Measurements from ENCODE around the gene CCDC50. TPM values are rescaled to one million over a fixed set of nuclear protein-coding genes. Genes with fewer than 3 reads are reported as not detected.

The CCDC50 gene
- total RNA-seq, 6 donors from 2014 or later, result 54.7 to 99.8 (median 72.5) TPM

GRCh38 chr3:191391861-191392808, 62.9 kb downstream of the CCDC50 start:
- TF ChIP-seq POLR2AphosphoS5 (IDR thresholded peaks at IDR 0.05) (no peak), EP300 (IDR thresholded peaks at IDR 0.05) (no peak), CTCF (IDR thresholded peaks at IDR 0.05) (no peak), POLR2A (IDR thresholded peaks at IDR 0.05) (no peak)
- Histone ChIP-seq H3K4me1 (peaks cover 0 to 6% (median 1%) of the 10 kb centered on the region in 4 donors), H3K27me3 (no peaks in the 10 kb centered on the region), H3K4me3 (no peak overlapping the region), H3K27ac (no peak overlapping the region), H3K36me3 (peaks cover 0 to 26% (median 4%) of the 10 kb centered on the region in 4 donors), H3K9me3 (no peaks in the 10 kb centered on the region)
- DNase-seq (no peak), ATAC-seq (ENCODE audit: low FRiP score in 2 of 2) (no peak)
- 88 to 93% methylated on average over 2 of the region's 2 CpGs for WGBS, 2 donors

- no peak for ATAC-seq (ENCODE audit: low FRiP score in 2 of 2)
These were observed 64.0 kb downstream of the CCDC50 start for GRCh38 chr3:191393146-191393545.

GRCh38 chr3:191397771-191398170, 68.6 kb downstream of the CCDC50 start:
- H3K9me3 ChIP-seq, result no peaks in the 10 kb centered on the region
- H3K27ac ChIP-seq, result no peak overlapping the region
- H3K4me1 ChIP-seq, result no peaks in the 10 kb centered on the region
- DNase-seq, result no peak
- ATAC-seq (ENCODE audit: low FRiP score in 2 of 2), result no peak
- 93 to 95% methylated on average over 3 of the region's 3 CpGs for WGBS, 2 donors
- H3K36me3 ChIP-seq, result peaks cover 0 to 6% (median 0%) of the 10 kb centered on the region in 4 donors
- H3K27me3 ChIP-seq, result no peaks in the 10 kb centered on the region
- no peak overlapping the region for H3K4me3 ChIP-seq
- TF ChIP-seq CTCF (IDR thresholded peaks at IDR 0.05) (no peak), POLR2A (IDR thresholded peaks at IDR 0.05) (no peak), POLR2AphosphoS5 (IDR thresholded peaks at IDR 0.05) (no peak), EP300 (IDR thresholded peaks at IDR 0.05) (no peak)

More at GRCh38 chr3:191393146-191393545, 64.0 kb downstream of the CCDC50 start:
- TF ChIP-seq CTCF (IDR thresholded peaks at IDR 0.05) (no peak), POLR2A (IDR thresholded peaks at IDR 0.05) (no peak), EP300 (IDR thresholded peaks at IDR 0.05) (no peak), POLR2AphosphoS5 (IDR thresholded peaks at IDR 0.05) (no peak)
- Histone ChIP-seq H3K36me3 (peaks cover 0 to 26% (median 4%) of the 10 kb centered on the region in 4 donors), H3K27ac (no peak overlapping the region), H3K4me3 (no peak overlapping the region), H3K9me3 (no peaks in the 10 kb centered on the region), H3K4me1 (peaks cover 0 to 3% (median 0%) of the 10 kb centered on the region in 4 donors), H3K27me3 (no peaks in the 10 kb centered on the region)
- DNase-seq, result no peak

GRCh38 chr3:191398607-191399006, 69.4 kb downstream of the CCDC50 start:
- Histone ChIP-seq H3K27ac (no peak overlapping the region), H3K4me1 (no peaks in the 10 kb centered on the region), H3K9me3 (no peaks in the 10 kb centered on the region), H3K27me3 (no peaks in the 10 kb centered on the region), H3K4me3 (no peak overlapping the region), H3K36me3 (peaks cover 0 to 6% (median 0%) of the 10 kb centered on the region in 4 donors)
- DNase-seq (no peak), ATAC-seq (ENCODE audit: low FRiP score in 2 of 2) (no peak)
- WGBS, 2 donors, result 89 to 94% methylated on average over 1 of the region's 1 CpG
- no peak for TF ChIP-seq POLR2A (IDR thresholded peaks at IDR 0.05)
- TF ChIP-seq EP300 (IDR thresholded peaks at IDR 0.05), result no peak
- TF ChIP-seq POLR2AphosphoS5 (IDR thresholded peaks at IDR 0.05), result no peak
- TF ChIP-seq CTCF (IDR thresholded peaks at IDR 0.05), result no peak

All from upper lobe of left lung (tissue), 6 donors.